Measurements from ENCODE around the gene POFUT2.

- TF ChIP-seq CTCF (conservative IDR thresholded peaks at IDR 0.05; ENCODE audit: low read length): no peak
- TF ChIP-seq EZH2phosphoT487 (IDR thresholded peaks at IDR 0.05; ENCODE audit: borderline replicate concordance, low read depth, low read length): no peak
Measured at GRCh38 chr21:45336870-45337269, 49.2 kb upstream of the POFUT2 start.
